ENCODE results near the gene SNX3.
"Not testable (repeated sequence)": the region's sequence is repeated elsewhere in the genome, so short reads cannot be mapped to it uniquely, and the experiment has no call there.

Gene SNX3

GRCh38 chr6:108288742-108289141 is 27.9 kb upstream of the SNX3 start:
- Histone ChIP-seq H3K9ac (ENCODE audit: low read length) (no peak overlapping the region), H3K36me3 (ENCODE audit: control insufficient read depth, low read depth, low read length) (no peaks in the 10 kb centered on the region), H3K4me3 (ENCODE audit: low read length) (no peak overlapping the region), H3K27ac (ENCODE audit: low read length) (no peak overlapping the region), H3K27me3 (ENCODE audit: control insufficient read depth, insufficient read depth, low read length) (no peaks in the 10 kb centered on the region), H3K4me1 (ENCODE audit: control insufficient read depth, low read depth, low read length) (no peaks in the 10 kb centered on the region), H3K9me3 (ENCODE audit: control insufficient read depth, low read depth, low read length) (no peaks in the 10 kb centered on the region)

GRCh38 chr6:108287373-108287772 is 26.5 kb upstream of the SNX3 start:
- no peaks in the 10 kb centered on the region for H3K4me1 ChIP-seq (ENCODE audit: control insufficient read depth, low read depth, low read length)
- H3K4me3 ChIP-seq (ENCODE audit: low read length) = no peak overlapping the region
- H3K9me3 ChIP-seq (ENCODE audit: control insufficient read depth, low read depth, low read length) = no peaks in the 10 kb centered on the region
- H3K36me3 ChIP-seq (ENCODE audit: control insufficient read depth, low read depth, low read length) = no peaks in the 10 kb centered on the region
- no peak overlapping the region for H3K9ac ChIP-seq (ENCODE audit: low read length)
- no peak overlapping the region for H3K27ac ChIP-seq (ENCODE audit: low read length)
- H3K27me3 ChIP-seq (ENCODE audit: control insufficient read depth, insufficient read depth, low read length) = no peaks in the 10 kb centered on the region

- H3K27me3 ChIP-seq (ENCODE audit: control insufficient read depth, insufficient read depth, low read length) = no peaks in the 10 kb centered on the region
- no peaks in the 10 kb centered on the region for H3K36me3 ChIP-seq (ENCODE audit: control insufficient read depth, low read depth, low read length)
- no peak overlapping the region for H3K27ac ChIP-seq (ENCODE audit: low read length)
- no peak overlapping the region for H3K9ac ChIP-seq (ENCODE audit: low read length)
- no peaks in the 10 kb centered on the region for H3K4me1 ChIP-seq (ENCODE audit: control insufficient read depth, low read depth, low read length)
- H3K9me3 ChIP-seq (ENCODE audit: control insufficient read depth, low read depth, low read length) = no peaks in the 10 kb centered on the region
- no peak overlapping the region for H3K4me3 ChIP-seq (ENCODE audit: low read length)
Observed at GRCh38 chr6:108286366-108286765, 25.5 kb upstream of the SNX3 start.

GRCh38 chr6:108285381-108285780 is 24.5 kb upstream of the SNX3 start:
- H3K36me3 ChIP-seq (ENCODE audit: control insufficient read depth, low read depth, low read length) = no peaks in the 10 kb centered on the region
- H3K4me1 ChIP-seq (ENCODE audit: control insufficient read depth, low read depth, low read length) = peaks cover 2% of the 10 kb centered on the region
- H3K9ac ChIP-seq (ENCODE audit: low read length) = no peak overlapping the region
- H3K27ac ChIP-seq (ENCODE audit: low read length) = no peak overlapping the region
- H3K27me3 ChIP-seq (ENCODE audit: control insufficient read depth, insufficient read depth, low read length) = no peaks in the 10 kb centered on the region
- H3K4me3 ChIP-seq (ENCODE audit: low read length) = no peak overlapping the region
- H3K9me3 ChIP-seq (ENCODE audit: control insufficient read depth, low read depth, low read length) = no peaks in the 10 kb centered on the region

GRCh38 chr6:108277831-108278230 is 17.0 kb upstream of the SNX3 start:
- Histone ChIP-seq H3K36me3 (ENCODE audit: control insufficient read depth, low read depth, low read length) (no peaks in the 10 kb centered on the region), H3K4me3 (ENCODE audit: low read length) (no peak overlapping the region), H3K27me3 (ENCODE audit: control insufficient read depth, insufficient read depth, low read length) (no peaks in the 10 kb centered on the region), H3K9ac (ENCODE audit: low read length) (no peak overlapping the region), H3K9me3 (ENCODE audit: control insufficient read depth, low read depth, low read length) (no peaks in the 10 kb centered on the region), H3K27ac (ENCODE audit: low read length) (no peak overlapping the region), H3K4me1 (ENCODE audit: control insufficient read depth, low read depth, low read length) (peaks cover 9% of the 10 kb centered on the region)

GRCh38 chr6:108277295-108277694 is 16.5 kb upstream of the SNX3 start:
- H3K36me3 ChIP-seq (ENCODE audit: control insufficient read depth, low read depth, low read length) = no peaks in the 10 kb centered on the region
- no peaks in the 10 kb centered on the region for H3K9me3 ChIP-seq (ENCODE audit: control insufficient read depth, low read depth, low read length)
- H3K27me3 ChIP-seq (ENCODE audit: control insufficient read depth, insufficient read depth, low read length) = no peaks in the 10 kb centered on the region
- H3K4me1 ChIP-seq (ENCODE audit: control insufficient read depth, low read depth, low read length) = peaks cover 9% of the 10 kb centered on the region
- H3K9ac ChIP-seq (ENCODE audit: low read length) = no peak overlapping the region
- H3K4me3 ChIP-seq (ENCODE audit: low read length) = no peak overlapping the region
- no peak overlapping the region for H3K27ac ChIP-seq (ENCODE audit: low read length)

GRCh38 chr6:108275976-108276375 is 15.1 kb upstream of the SNX3 start:
- Histone ChIP-seq H3K4me3 (ENCODE audit: low read length) (no peak overlapping the region), H3K27ac (ENCODE audit: low read length) (no peak overlapping the region), H3K9me3 (ENCODE audit: control insufficient read depth, low read depth, low read length) (no peaks in the 10 kb centered on the region), H3K27me3 (ENCODE audit: control insufficient read depth, insufficient read depth, low read length) (no peaks in the 10 kb centered on the region), H3K4me1 (ENCODE audit: control insufficient read depth, low read depth, low read length) (peaks cover 9% of the 10 kb centered on the region), H3K36me3 (ENCODE audit: control insufficient read depth, low read depth, low read length) (no peaks in the 10 kb centered on the region), H3K9ac (ENCODE audit: low read length) (no peak overlapping the region)

- H3K4me3 ChIP-seq (ENCODE audit: low read length) = no peak overlapping the region
- H3K36me3 ChIP-seq (ENCODE audit: control insufficient read depth, low read depth, low read length) = no peaks in the 10 kb centered on the region
- H3K27ac ChIP-seq (ENCODE audit: low read length) = no peak overlapping the region
- H3K9ac ChIP-seq (ENCODE audit: low read length) = no peak overlapping the region
- H3K27me3 ChIP-seq (ENCODE audit: control insufficient read depth, insufficient read depth, low read length) = no peaks in the 10 kb centered on the region
- H3K9me3 ChIP-seq (ENCODE audit: control insufficient read depth, low read depth, low read length) = no peaks in the 10 kb centered on the region
- no peaks in the 10 kb centered on the region for H3K4me1 ChIP-seq (ENCODE audit: control insufficient read depth, low read depth, low read length)
Observed at GRCh38 chr6:108274546-108274945, 13.7 kb upstream of the SNX3 start.

- H3K36me3 ChIP-seq (ENCODE audit: control insufficient read depth, low read depth, low read length); H3K27me3 ChIP-seq (ENCODE audit: control insufficient read depth, insufficient read depth, low read length); H3K9me3 ChIP-seq (ENCODE audit: control insufficient read depth, low read depth, low read length); H3K4me1 ChIP-seq (ENCODE audit: control insufficient read depth, low read depth, low read length); H3K4me3 ChIP-seq (ENCODE audit: low read length); H3K27ac ChIP-seq (ENCODE audit: low read length); H3K9ac ChIP-seq (ENCODE audit: low read length): not testable (repeated sequence)
Observed at GRCh38 chr6:108269955-108270354, 9.1 kb upstream of the SNX3 start.

GRCh38 chr6:108268845-108269244 is 8.0 kb upstream of the SNX3 start:
- Histone ChIP-seq H3K4me1 (ENCODE audit: control insufficient read depth, low read depth, low read length) (no peaks in the 10 kb centered on the region), H3K9me3 (ENCODE audit: control insufficient read depth, low read depth, low read length) (no peaks in the 10 kb centered on the region), H3K27me3 (ENCODE audit: control insufficient read depth, insufficient read depth, low read length) (no peaks in the 10 kb centered on the region), H3K4me3 (ENCODE audit: low read length) (no peak overlapping the region), H3K27ac (ENCODE audit: low read length) (no peak overlapping the region), H3K36me3 (ENCODE audit: control insufficient read depth, low read depth, low read length) (no peaks in the 10 kb centered on the region), H3K9ac (ENCODE audit: low read length) (no peak overlapping the region)

- H3K27me3 ChIP-seq (ENCODE audit: control insufficient read depth, insufficient read depth, low read length) = no peaks in the 10 kb centered on the region
- peaks cover 7% of the 10 kb centered on the region for H3K4me1 ChIP-seq (ENCODE audit: control insufficient read depth, low read depth, low read length)
- no peak overlapping the region for H3K27ac ChIP-seq (ENCODE audit: low read length)
Observed at GRCh38 chr6:108263371-108263770, 2.5 kb upstream of the SNX3 start.

GRCh38 chr6:108260126-108260808 is 573 bp downstream of the SNX3 start:
- H3K9me3 ChIP-seq (ENCODE audit: control insufficient read depth, low read depth, low read length) = no peaks in the 10 kb centered on the region
- H3K36me3 ChIP-seq (ENCODE audit: control insufficient read depth, low read depth, low read length) = no peaks in the 10 kb centered on the region
- peak overlapping the region; percentile 80 for H3K4me3 ChIP-seq (ENCODE audit: low read length)
- no peak overlapping the region for H3K27ac ChIP-seq (ENCODE audit: low read length)
- peak overlapping the region; percentile 79 for H3K9ac ChIP-seq (ENCODE audit: low read length)
- no peaks in the 10 kb centered on the region for H3K27me3 ChIP-seq (ENCODE audit: control insufficient read depth, insufficient read depth, low read length)
- H3K4me1 ChIP-seq (ENCODE audit: control insufficient read depth, low read depth, low read length) = peaks cover 7% of the 10 kb centered on the region

More at GRCh38 chr6:108263371-108263770, 2.5 kb upstream of the SNX3 start:
- Histone ChIP-seq H3K36me3 (ENCODE audit: control insufficient read depth, low read depth, low read length) (no peaks in the 10 kb centered on the region), H3K9ac (ENCODE audit: low read length) (no peak overlapping the region), H3K4me3 (ENCODE audit: low read length) (no peak overlapping the region), H3K9me3 (ENCODE audit: control insufficient read depth, low read depth, low read length) (no peaks in the 10 kb centered on the region)

Data from iPS-18a (cell line).